Parathyroid adenoma (tissue), 2 donors: Measurements from ENCODE around the gene TMEM222.

Experiments
- H2AFZ ChIP-seq: fragments of 300-600 bp; sonication (generic); one replicate; pipeline ENCODE4 v1.7.0; 2017; ENCODE audit warnings: antibody characterized with exemption, mild to moderate bottlenecking
- H3K27ac ChIP-seq: fragments of 300-600 bp; sonication (generic); one replicate; pipeline ENCODE4 v1.7.0; 2017
- H3K27me3 ChIP-seq: fragments of 300-600 bp; sonication (generic); one replicate; pipeline ENCODE4 v1.7.0; 2017; ENCODE audit warnings: low read length; ENCODE audit not compliant: control insufficient read depth, insufficient read depth
- H3K36me3 ChIP-seq: fragments of 300-600 bp; sonication (generic); one replicate; pipeline ENCODE4 v1.7.0; 2017; ENCODE audit warnings: low read length; ENCODE audit not compliant: control insufficient read depth, insufficient read depth
- H3K4me1 ChIP-seq: fragments of 300-600 bp; sonication (generic); one replicate; pipeline ENCODE4 v1.7.0; 2017; ENCODE audit warnings: control low read depth
- H3K4me2 ChIP-seq: fragments of 300-600 bp; sonication (generic); one replicate; pipeline ENCODE4 v1.7.0; 2017; ENCODE audit warnings: low read length
- H3K4me3 ChIP-seq: fragments of 300-600 bp; sonication (generic); one replicate; pipeline ENCODE4 v1.7.0; 2017; ENCODE audit warnings: low read depth, low read length
- H3K79me2 ChIP-seq: fragments of 300-600 bp; sonication (generic); one replicate; pipeline ENCODE4 v1.7.0; 2017; ENCODE audit warnings: control low read depth
- H3K9ac ChIP-seq: fragments of 300-600 bp; sonication (generic); one replicate; pipeline ENCODE4 v1.7.0; 2017; ENCODE audit warnings: mild to moderate bottlenecking
- H3K9me3 ChIP-seq: fragments of 300-600 bp; sonication (generic); one replicate; pipeline ENCODE4 v1.7.0; 2017; ENCODE audit warnings: low read length; ENCODE audit not compliant: control insufficient read depth
- TF ChIP-seq, protein P1 (sequence below): fragments of 300-600 bp; sonication (generic); IDR thresholded peaks from one replicate; pipeline ENCODE4 v1.7.0; 2017; ENCODE audit warnings: antibody characterized with exemption, mild to moderate bottlenecking
- donor health status: primary hyperparathyroidism.

TMEM222 gene

DNA sequence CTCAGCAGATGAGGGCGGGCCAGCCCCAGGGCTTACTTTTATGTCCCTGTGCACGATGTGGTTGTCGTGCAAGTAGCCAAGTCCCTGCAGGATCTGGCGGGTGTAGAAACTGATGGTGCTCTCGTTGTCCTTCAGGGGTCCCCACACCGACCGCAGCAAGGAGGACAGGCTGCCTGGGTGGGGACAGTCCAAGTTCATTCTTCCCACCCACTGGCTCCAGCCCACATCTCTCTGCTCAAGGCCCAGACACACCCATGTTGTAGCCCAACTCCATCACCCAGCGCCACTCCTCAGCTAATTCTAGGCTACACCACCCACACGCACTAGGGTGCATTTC is 37.8 kb downstream of the TMEM222 start:
- no peaks in the 10 kb centered on the region for H3K36me3 ChIP-seq
- H3K4me3 ChIP-seq = no peak overlapping the region
- H3K79me2 ChIP-seq = no peaks in the 10 kb centered on the region
- H3K27ac ChIP-seq = no peak overlapping the region
- no peaks in the 10 kb centered on the region for H3K27me3 ChIP-seq
- TF ChIP-seq, protein P1, sequence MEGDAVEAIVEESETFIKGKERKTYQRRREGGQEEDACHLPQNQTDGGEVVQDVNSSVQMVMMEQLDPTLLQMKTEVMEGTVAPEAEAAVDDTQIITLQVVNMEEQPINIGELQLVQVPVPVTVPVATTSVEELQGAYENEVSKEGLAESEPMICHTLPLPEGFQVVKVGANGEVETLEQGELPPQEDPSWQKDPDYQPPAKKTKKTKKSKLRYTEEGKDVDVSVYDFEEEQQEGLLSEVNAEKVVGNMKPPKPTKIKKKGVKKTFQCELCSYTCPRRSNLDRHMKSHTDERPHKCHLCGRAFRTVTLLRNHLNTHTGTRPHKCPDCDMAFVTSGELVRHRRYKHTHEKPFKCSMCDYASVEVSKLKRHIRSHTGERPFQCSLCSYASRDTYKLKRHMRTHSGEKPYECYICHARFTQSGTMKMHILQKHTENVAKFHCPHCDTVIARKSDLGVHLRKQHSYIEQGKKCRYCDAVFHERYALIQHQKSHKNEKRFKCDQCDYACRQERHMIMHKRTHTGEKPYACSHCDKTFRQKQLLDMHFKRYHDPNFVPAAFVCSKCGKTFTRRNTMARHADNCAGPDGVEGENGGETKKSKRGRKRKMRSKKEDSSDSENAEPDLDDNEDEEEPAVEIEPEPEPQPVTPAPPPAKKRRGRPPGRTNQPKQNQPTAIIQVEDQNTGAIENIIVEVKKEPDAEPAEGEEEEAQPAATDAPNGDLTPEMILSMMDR = no peak
- no peak overlapping the region for H3K4me2 ChIP-seq
- no peaks in the 10 kb centered on the region for H3K9me3 ChIP-seq
- no peaks in the 10 kb centered on the region for H3K4me1 ChIP-seq
- H2AFZ ChIP-seq = no peak overlapping the region
- no peak overlapping the region for H3K9ac ChIP-seq

DNA sequence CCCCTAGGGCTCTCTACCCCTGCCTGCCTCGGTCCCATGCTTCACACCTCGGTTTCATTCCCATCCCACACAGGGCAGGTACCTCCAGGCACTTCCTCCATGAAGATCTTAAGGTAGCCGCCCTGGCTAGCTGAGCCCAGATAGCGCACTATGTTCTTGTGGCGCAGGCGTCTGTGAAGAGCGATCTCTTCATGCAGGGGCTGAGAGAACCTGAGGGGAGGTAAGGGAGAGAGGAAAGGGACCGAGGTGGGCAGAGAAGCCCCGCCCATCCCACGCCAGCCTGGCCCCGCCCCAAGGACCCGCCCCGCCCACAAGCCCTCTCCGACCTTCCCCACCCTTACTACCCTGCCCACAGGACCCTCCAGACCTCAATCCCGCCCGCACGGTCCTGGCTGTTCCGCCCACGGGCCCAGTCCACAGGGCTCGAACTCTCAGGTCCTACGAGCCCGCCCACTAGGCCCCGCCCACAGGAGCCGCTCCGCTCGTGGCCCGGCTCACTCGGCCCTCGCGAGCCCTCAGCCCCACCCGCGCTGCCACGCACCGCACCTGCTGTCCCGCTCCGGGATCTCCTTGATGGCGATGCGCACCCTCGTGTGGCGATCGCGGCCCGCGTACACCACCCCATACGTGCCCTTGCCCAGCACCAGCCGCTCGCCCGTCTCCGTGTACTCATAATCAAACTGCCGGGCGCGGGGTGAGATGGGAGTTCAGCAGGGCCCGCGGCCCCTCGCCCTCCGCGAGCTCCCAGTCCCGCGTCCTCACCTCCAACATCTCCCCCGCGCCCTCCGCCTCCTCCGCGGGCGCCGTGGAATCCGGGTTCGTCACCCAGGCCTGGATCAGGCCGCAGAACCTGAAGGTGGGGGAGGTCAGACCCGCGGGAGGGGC is 38.4 kb downstream of the TMEM222 start:
- Histone ChIP-seq H3K4me3 (no peak overlapping the region), H3K4me1 (peaks cover 3% of the 10 kb centered on the region), H3K27me3 (no peaks in the 10 kb centered on the region), H3K27ac (no peak overlapping the region), H3K79me2 (no peaks in the 10 kb centered on the region), H3K36me3 (no peaks in the 10 kb centered on the region), H2AFZ (no peak overlapping the region), H3K9ac (no peak overlapping the region), H3K4me2 (no peak overlapping the region), H3K9me3 (no peaks in the 10 kb centered on the region)
- TF ChIP-seq, protein P1 = no peak

DNA sequence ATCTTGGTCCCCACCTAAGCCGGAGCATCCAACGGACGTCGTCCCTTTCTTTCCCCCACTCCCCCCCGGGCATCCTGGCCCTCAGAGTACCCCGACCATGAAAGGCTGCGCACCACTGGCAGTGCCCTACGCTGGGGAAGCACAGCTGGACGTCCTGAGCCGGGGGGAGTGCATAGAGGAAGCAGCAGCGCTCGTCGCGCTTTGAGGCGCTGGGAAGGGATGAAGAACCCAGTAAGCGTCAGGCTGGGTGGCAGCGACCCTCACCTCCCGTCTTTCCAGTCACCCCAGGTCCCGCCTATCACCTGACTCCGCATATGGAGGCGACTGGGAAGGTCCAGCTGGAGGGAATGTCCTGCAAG is 39.1 kb downstream of the TMEM222 start:
- Histone ChIP-seq H3K4me1 (peaks cover 3% of the 10 kb centered on the region), H3K27me3 (no peaks in the 10 kb centered on the region), H2AFZ (no peak overlapping the region), H3K79me2 (no peaks in the 10 kb centered on the region), H3K27ac (no peak overlapping the region), H3K4me3 (no peak overlapping the region), H3K9me3 (no peaks in the 10 kb centered on the region), H3K36me3 (no peaks in the 10 kb centered on the region), H3K4me2 (no peak overlapping the region), H3K9ac (no peak overlapping the region)
- TF ChIP-seq, protein P1 = no peak

DNA sequence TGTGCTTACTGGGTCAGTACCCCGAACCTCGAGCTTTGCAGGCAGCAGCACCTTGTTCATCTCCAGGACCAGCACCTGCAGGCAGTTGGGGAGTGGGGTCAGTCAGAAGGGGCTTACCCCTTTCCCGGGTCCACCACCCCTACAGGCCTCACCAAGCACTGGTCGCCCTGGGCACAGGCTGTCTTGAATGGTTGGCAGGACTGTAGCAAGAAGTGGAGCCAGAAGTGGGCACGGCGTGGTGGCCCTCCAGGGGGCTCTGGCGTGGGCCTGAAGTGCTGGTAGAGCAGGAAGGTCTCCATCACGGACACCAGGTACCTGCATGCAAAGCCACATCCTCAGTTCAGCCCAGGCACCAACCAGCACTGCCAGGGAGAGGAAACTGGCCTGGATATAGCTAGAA is 39.6 kb downstream of the TMEM222 start:
- Histone ChIP-seq H3K4me2 (no peak overlapping the region), H3K4me1 (peaks cover 3% of the 10 kb centered on the region), H3K27ac (no peak overlapping the region), H3K36me3 (no peaks in the 10 kb centered on the region), H3K9ac (no peak overlapping the region), H2AFZ (no peak overlapping the region), H3K4me3 (no peak overlapping the region), H3K79me2 (no peaks in the 10 kb centered on the region), H3K9me3 (no peaks in the 10 kb centered on the region), H3K27me3 (no peaks in the 10 kb centered on the region)
- TF ChIP-seq, protein P1 = no peak
